Measurements from ENCODE around the gene CST9. TPM values are rescaled to one million over a fixed set of nuclear protein-coding genes. Genes with fewer than 3 reads are reported as not detected.

CST9 gene
- total RNA-seq, 1 donor from 2014 or later = not detected

- Histone ChIP-seq H3K27me3 (ENCODE audit: control insufficient read depth, insufficient read depth, low read length) (peaks cover 6% of the 10 kb centered on the region), H3K4me3 (ENCODE audit: low read depth, low read length) (no peak overlapping the region), H3K36me3 (ENCODE audit: control insufficient read depth, insufficient read depth, low read length) (no peaks in the 10 kb centered on the region)
- no peak for TF ChIP-seq CTCF (IDR thresholded peaks at IDR 0.05; ENCODE audit: insufficient read depth, low read length, poor library complexity, severe bottlenecking)
- no peak for DNase-seq (ENCODE audit: low read depth)
Observed at GRCh38 chr20:23598481-23598880, 7.2 kb downstream of the CST9 start.

GRCh38 chr20:23596579-23597250 is 9.0 kb downstream of the CST9 start:
- no peak for DNase-seq (ENCODE audit: low read depth)
- no peak for TF ChIP-seq CTCF (IDR thresholded peaks at IDR 0.05; ENCODE audit: insufficient read depth, low read length, poor library complexity, severe bottlenecking)
- Histone ChIP-seq H3K4me3 (ENCODE audit: low read depth, low read length) (no peak overlapping the region), H3K36me3 (ENCODE audit: control insufficient read depth, insufficient read depth, low read length) (no peaks in the 10 kb centered on the region), H3K27me3 (ENCODE audit: control insufficient read depth, insufficient read depth, low read length) (no peaks in the 10 kb centered on the region)

GRCh38 chr20:23595941-23596340 is 9.8 kb downstream of the CST9 start:
- DNase-seq (ENCODE audit: low read depth) = no peak
- no peak for TF ChIP-seq CTCF (IDR thresholded peaks at IDR 0.05; ENCODE audit: insufficient read depth, low read length, poor library complexity, severe bottlenecking)
- no peaks in the 10 kb centered on the region for H3K36me3 ChIP-seq (ENCODE audit: control insufficient read depth, insufficient read depth, low read length)
- H3K27me3 ChIP-seq (ENCODE audit: control insufficient read depth, insufficient read depth, low read length) = no peaks in the 10 kb centered on the region
- no peak overlapping the region for H3K4me3 ChIP-seq (ENCODE audit: low read depth, low read length)

GRCh38 chr20:23588434-23589403 is 17.0 kb downstream of the CST9 start:
- no peaks in the 10 kb centered on the region for H3K36me3 ChIP-seq (ENCODE audit: control insufficient read depth, insufficient read depth, low read length)
- no peak for TF ChIP-seq CTCF (IDR thresholded peaks at IDR 0.05; ENCODE audit: insufficient read depth, low read length, poor library complexity, severe bottlenecking)
- no peaks in the 10 kb centered on the region for H3K27me3 ChIP-seq (ENCODE audit: control insufficient read depth, insufficient read depth, low read length)
- DNase-seq (ENCODE audit: low read depth) = no peak
- H3K4me3 ChIP-seq (ENCODE audit: low read depth, low read length) = no peak overlapping the region

GRCh38 chr20:23587631-23588030 is 18.1 kb downstream of the CST9 start:
- H3K36me3 ChIP-seq (ENCODE audit: control insufficient read depth, insufficient read depth, low read length) = no peaks in the 10 kb centered on the region
- no peaks in the 10 kb centered on the region for H3K27me3 ChIP-seq (ENCODE audit: control insufficient read depth, insufficient read depth, low read length)
- no peak for TF ChIP-seq CTCF (IDR thresholded peaks at IDR 0.05; ENCODE audit: insufficient read depth, low read length, poor library complexity, severe bottlenecking)
- DNase-seq (ENCODE audit: low read depth) = no peak
- no peak overlapping the region for H3K4me3 ChIP-seq (ENCODE audit: low read depth, low read length)

Measured in kidney epithelial cell (primary cell).